ENCODE data around the gene LILRA5. TPM values are rescaled to one million over a fixed set of nuclear protein-coding genes. Genes with fewer than 3 reads are reported as not detected.
A peak's percentile ranks its signal among the peaks of the same experiment; 100 is the strongest.

Gene LILRA5
- total RNA-seq, 1 experiment from 2014 or later = not detected

GRCh38 chr19:54268936-54269335, 44.0 kb downstream of the LILRA5 start:
- ATAC-seq (no peak), DNase-seq (ENCODE audit: low spot score) (no peak)
- TF ChIP-seq ATF2 (CRISPR knock-in tag; IDR thresholded peaks at IDR 0.05; ENCODE audit: borderline replicate concordance, low read depth) (no peak), ZNF121 (CRISPR knock-in tag; IDR thresholded peaks at IDR 0.05) (no peak), ESRRA (CRISPR knock-in tag; IDR thresholded peaks at IDR 0.05; ENCODE audit: borderline replicate concordance) (no peak), MXD4 (CRISPR knock-in tag; IDR thresholded peaks at IDR 0.05; ENCODE audit: borderline replicate concordance) (no peak), STAT6 (CRISPR knock-in tag; conservative IDR thresholded peaks at IDR 0.05; ENCODE audit: low read depth) (no peak), MAX (CRISPR knock-in tag; IDR thresholded peaks at IDR 0.05) (no peak), GRHL2 (CRISPR knock-in tag; IDR thresholded peaks at IDR 0.05; ENCODE audit: insufficient replicate concordance, severe bottlenecking) (no peak)
- Mint-ChIP-seq H3K4me1 (peaks cover 3% of the 10 kb centered on the region; the same call in 1 of the 2 replicates), H3K4me3 (no peak overlapping the region), H3K27me3 (ENCODE audit: low read depth) (peaks cover 46% of the 10 kb centered on the region), H3K36me3 (no peaks in the 10 kb centered on the region), H3K27ac (no peak overlapping the region), H3K9me3 (no peaks in the 10 kb centered on the region)
- CTCF ChIA-PET = no interaction called here
- POLR2A ChIA-PET = no interaction called here

- Mint-ChIP-seq H3K9me3 (no peaks in the 10 kb centered on the region), H3K4me3 (no peak overlapping the region), H3K36me3 (no peaks in the 10 kb centered on the region), H3K4me1 (peaks cover 3% of the 10 kb centered on the region; the same call in 1 of the 2 replicates), H3K27me3 (ENCODE audit: low read depth) (peaks cover 36% of the 10 kb centered on the region), H3K27ac (no peak overlapping the region)
- TF ChIP-seq FOXJ3 (CRISPR knock-in tag; IDR thresholded peaks at IDR 0.05; ENCODE audit: borderline replicate concordance) = no peak
- TF ChIP-seq RELA (CRISPR knock-in tag; IDR thresholded peaks at IDR 0.05; ENCODE audit: borderline replicate concordance) = no peak
- peak; percentile 100 for TF ChIP-seq TEAD1 (CRISPR knock-in tag; IDR thresholded peaks at IDR 0.05)
- no peak for TF ChIP-seq ZNF317 (CRISPR knock-in tag; IDR thresholded peaks at IDR 0.05; ENCODE audit: borderline replicate concordance, low read depth)
- no peak for TF ChIP-seq GABPB1 (CRISPR knock-in tag; IDR thresholded peaks at IDR 0.05)
- TF ChIP-seq AFF4 (CRISPR knock-in tag; IDR thresholded peaks at IDR 0.05; ENCODE audit: borderline replicate concordance) = no peak
- TF ChIP-seq TEAD4 (CRISPR knock-in tag; IDR thresholded peaks at IDR 0.05) = peak; percentile 98
- TF ChIP-seq CTCF (IDR thresholded peaks at IDR 0.05) = peak; percentile 93
- TF ChIP-seq PRDM15 (CRISPR knock-in tag; IDR thresholded peaks at IDR 0.05) = no peak
- peak; percentile 40; the same call in 1 of the 2 replicates for TF ChIP-seq SP1 (CRISPR knock-in tag; conservative IDR thresholded peaks at IDR 0.05)
- CTCF ChIA-PET = interaction anchor here (0.5 to 3.1 kb wide), 55 partner anchors 8 to 232 kb away, joined by 3 to 48 read pairs (median 5); partner anchors contain the start of genes CNOT3, LAIR1, LENG9 and LILRA5
- POLR2A ChIA-PET = interaction anchor here (1.0 to 1.1 kb wide), 4 partner anchors 58 to 77 kb away, joined by 3 to 4 read pairs (median 4); partner anchors contain the start of genes MBOAT7 and TSEN34
- DNase-seq (ENCODE audit: low spot score) (peak; percentile 98), ATAC-seq (peak; percentile 99)
Measured at GRCh38 chr19:54266133-54266532, 46.8 kb downstream of the LILRA5 start.

All from WTC11 (cell line).